Islet precursor cell (in vitro differentiated cells): Measurements from ENCODE around the gene DIP2C.
A peak's percentile ranks its signal among the peaks of the same experiment; 100 is the strongest.
"Not testable (repeated sequence)": the region's sequence is repeated elsewhere in the genome, so short reads cannot be mapped to it uniquely, and the experiment has no call there.

Experiments
- DNase-seq: peaks from one replicate; pipeline ENCODE4 v3.0.0-alpha.2; 2018

The DIP2C gene

DNA sequence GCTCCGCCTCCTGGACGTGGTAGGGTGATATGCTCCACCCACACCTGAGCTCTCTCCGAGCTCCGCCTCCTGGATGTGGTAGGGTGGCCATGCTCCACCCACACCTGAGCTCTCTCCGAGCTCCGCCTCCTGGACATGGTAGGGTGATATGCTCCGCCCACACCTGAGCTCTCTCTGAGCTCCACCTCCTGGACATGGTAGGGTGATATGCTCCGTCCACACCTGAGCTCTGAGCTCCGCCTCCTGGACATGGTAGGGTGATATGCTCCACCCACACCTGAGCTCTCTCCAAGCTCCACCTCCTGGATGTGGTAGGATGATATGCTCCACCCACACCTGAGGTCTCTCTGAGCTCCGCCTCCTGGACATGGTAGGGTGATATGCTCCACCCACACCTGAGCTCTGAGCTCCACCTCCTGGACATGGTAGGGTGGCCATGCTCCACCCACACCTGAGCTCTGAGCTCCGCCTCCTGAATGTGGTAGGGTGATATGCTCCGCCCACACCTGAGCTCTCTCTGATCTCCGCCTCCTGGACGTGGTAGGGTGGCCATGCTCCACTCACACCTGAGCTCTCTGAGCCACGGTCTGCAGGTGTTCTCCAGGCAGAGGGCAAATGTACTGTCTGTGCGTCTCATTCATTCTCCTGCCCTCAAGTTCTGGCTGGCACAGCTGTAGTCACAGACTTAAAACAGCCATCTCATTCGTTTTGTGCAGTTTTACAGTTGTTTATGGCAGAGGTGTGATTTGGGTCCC, 252.4 kb downstream of the DIP2C start:
- no peak for DNase-seq

DNA sequence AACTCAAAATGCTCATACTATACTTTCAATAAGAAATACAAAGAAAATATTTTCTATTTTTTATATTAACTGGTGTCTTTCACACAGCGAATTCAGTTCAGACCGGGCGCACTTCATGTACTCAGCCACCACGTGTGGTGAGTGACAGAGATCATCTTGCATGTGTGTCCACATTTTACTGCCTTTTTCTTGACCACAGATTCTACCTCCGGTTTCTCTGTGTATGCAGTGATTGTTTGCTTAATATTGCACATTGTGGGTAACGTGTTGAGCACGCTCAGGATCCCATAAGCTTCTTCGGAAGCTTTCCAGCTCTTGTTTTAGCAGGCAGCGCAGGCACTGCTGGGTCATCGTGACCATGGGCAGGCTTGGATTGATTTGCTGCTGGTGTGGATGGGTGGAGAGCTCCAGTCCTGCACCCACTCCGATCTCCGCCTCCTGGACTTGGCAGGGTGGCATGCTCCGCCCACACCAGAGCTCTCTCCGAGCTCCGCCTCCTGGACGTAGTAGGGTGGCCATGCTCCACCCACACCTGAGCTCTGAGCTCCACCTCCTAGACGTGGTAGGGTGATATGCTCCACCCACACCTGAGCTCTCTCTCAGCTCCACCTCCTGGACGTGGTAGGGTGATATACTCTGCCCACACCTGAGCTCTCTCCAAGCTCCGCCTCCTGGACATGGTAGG, 253.3 kb downstream of the DIP2C start:
- DNase-seq = no peak

DNA sequence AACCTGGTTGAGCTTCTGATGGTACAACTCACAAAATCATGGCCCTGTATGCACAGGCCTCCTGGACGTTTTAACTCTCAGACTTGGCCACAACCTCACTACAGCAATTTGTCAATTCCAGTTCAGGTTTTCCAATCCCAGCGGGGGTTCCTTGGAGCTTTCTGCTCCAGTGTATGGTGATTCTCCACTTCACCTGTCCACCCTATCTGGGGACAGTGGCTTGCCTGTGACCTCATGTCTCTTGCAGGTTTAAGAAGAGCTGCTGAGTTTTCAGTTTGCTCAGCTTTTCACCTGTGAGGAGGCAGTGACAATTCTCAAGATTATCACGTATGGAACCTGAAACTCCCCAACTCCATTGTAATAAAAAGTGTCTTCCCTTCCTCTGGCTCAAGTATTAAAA, 254.1 kb downstream of the DIP2C start:
- no peak for DNase-seq

DNA sequence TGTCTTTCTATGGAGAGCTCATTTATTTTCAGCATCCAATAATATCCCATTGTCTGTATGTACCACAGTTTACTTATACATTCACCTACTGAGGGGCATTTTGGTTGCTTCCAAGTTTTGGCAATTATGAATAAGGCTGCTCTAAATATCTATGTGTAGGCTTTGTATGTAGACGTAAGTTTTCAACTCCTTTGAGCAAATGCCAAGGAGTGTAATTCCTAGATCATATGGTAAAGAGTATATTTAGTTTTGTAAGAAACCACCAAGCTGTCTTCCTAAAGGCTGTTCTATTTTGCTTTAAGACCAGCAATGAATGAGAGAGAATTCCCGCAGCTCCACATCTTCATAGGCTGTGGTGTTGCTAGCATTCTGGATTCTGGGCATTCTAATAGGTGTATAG, 259.8 kb downstream of the DIP2C start:
- no peak for DNase-seq

DNA sequence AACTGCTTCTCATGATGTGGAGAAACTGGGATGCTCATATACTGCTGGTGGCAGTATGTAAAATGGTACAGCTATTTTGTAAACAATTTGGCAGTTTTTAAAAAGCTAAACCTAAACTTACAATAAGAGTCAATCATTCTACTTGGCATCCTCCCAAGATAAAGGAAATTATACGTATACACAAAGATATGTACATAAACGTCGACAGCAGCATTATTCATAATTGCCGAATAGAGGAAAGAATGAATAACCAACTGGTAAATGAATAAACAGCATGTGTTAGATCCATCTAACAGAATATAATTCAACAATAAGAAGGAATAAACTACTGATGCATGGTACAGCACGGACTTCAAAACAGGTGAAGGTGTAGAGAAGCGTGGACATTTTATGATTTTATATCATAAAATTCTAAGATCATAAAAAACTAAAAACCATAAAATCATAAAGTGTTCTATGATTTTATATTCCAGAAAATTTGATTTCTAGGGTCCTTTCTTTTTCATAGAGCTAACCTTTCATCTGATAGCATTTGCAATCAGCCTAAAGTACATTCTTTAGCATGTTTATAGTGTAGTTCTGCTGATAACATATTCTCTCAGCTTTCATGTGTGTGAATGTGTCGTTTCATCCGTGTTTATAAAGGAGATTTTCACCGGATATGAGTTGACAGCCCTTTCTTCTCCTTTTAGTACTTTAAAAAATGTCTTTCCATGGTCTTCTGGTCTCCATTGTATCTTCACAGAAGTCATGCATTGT, 261.5 kb downstream of the DIP2C start:
- no peak for DNase-seq

DNA sequence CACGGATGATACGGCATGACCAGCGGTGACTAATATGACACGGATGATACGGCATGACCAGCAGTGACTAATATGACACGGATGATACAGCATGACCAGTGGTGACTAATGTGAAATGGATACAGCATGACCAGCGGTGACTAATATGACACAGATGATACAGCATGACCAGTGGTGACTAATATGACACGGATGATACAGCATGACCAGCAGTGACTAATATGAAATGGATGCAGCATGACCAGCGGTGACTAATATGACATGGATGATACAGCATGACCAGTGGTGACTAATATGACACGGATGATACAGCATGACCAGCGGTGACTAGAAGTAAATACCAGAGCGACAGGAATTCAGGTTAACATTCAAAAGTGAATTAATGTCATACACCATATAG, 264.1 kb downstream of the DIP2C start:
- not testable (repeated sequence) for DNase-seq

DNA sequence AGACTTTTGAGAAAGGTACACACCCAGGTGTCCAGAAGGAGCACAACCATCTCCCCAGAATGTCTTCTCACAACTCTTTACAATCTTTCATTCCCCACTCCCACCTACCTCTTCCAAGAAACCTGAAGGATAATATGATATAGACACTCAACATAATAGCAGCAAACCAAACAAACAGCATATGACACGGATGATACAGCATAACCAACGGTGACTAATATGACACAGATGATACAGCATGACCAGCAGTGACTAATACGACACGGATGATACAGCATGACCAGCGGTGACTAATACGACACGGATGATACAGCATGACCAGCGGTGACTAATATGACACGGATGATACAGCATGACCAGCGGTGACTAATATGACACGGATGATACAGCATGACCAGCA, 264.7 kb downstream of the DIP2C start:
- not testable (repeated sequence) for DNase-seq

DNA sequence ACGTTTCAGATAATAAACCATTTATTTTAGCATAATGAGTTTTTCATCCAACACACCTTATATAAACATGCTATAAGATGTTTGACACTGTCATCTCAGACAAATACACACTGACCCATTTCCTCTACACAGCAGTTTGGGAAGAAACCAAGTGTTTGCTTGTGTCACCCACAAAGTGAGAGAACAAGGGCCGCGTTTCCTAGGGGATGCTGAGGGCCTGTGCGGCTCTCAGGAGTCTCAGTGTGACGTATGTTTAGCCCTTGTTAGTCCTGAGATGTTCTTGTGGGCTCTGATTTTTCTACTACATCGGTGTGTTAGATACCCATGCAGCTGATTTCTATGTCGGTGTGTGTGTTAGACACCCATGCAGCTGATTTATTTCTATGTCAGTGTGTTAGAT, 266.3 kb downstream of the DIP2C start:
- DNase-seq = no peak

DNA sequence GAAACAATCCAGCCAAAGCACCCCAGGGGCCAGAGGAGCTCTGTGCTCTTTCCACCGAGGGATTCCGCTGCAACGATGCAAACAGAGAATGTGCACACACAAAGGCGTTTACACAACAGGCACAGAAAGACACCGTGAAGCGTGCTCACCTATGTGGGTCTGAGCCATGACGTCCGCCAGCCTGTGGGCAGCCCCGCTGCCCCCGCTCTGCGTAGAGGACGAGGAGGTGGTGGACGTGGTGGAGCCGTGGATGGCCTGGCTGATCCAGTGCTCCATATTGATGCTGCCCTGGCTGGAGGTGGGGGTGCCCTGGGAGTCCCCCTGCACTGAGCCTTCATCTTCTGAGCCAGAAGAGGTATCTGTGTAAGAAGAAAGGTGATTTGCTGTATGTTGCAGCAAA, 266.8 kb downstream of the DIP2C start:
- DNase-seq = no peak

DNA sequence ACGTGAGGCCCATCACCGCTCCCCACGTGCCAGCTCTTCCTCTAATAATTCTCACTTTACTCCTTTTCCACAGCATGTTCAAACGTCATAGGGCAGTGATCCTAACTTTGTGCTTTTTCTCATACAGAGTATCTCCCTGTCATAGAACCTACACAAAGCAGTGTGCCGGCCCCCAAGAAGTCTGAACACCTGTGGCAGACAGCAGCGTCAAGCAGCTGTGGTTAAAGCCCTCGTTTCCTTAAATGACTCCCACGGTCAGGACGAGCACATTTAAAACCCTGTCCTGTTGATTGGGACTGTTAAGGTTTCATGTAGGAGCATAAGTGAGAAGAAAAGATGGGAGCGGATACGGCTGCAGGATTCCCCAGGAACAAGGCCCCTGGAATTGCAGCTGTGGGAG, 267.2 kb downstream of the DIP2C start:
- no peak for DNase-seq

DNA sequence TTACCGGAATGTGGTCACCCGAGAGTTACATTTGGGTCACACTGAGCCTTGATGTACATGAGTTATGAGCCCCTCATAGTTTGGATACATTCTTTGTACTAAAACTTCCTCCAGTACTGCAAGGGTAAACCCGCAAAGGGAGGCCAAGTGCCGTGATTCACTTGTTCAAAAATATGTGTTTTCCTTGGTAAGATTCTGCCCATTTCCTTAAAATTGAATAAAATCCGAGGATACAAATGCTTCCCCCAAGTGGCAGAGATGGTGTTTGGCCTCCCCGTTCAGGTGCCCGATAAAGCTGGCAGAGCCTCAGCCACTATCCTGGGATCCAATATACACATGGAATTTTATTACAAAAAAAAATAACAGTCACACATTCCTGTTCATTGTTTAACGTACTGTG, 268.3 kb downstream of the DIP2C start:
- no peak for DNase-seq

DNA sequence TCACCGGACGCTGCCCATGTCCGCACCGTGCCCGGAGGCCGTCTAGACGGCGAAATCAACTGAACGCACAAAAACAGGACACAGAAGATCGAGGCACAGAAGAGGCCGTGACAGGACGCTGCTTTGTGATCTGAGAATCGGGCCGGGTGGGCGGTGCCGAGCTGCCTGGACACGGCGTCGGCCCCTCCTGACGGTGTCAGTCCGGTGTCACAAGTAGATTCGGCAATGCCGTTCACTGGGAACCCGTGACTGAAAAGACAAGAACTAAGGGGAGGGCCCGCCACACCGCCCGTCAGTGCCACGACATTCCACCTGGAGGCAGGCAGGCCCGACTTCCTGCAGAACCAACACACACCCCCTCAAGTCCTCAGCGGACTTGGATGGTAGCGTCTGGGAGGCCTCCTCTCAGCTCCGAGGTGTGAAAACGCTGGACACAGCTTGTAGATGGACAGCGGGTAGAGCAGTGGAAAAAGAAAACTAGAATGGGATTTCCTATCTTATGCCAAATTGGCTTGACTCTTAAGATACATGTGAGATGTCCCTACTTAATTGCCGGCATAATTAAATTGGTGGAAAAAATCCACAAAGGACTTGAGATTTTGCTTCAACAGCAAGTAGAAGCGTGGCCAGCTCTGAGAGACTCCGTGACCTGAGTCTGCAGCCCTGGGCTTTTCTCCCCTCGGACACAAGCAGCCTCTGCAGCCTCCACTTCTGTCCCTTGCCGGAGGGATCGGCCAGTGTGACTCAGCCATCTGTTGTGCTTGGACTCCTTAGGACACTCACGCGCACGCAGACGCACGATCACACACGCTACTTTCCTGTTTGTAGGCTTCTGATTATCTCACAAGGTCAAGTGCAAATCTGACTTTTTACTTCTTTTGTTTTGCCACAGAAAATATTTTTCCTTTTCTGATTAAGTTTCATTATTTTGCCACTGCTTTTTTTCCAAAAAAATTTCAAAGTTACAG, 269.0 kb downstream of the DIP2C start:
- no peak for DNase-seq

DNA sequence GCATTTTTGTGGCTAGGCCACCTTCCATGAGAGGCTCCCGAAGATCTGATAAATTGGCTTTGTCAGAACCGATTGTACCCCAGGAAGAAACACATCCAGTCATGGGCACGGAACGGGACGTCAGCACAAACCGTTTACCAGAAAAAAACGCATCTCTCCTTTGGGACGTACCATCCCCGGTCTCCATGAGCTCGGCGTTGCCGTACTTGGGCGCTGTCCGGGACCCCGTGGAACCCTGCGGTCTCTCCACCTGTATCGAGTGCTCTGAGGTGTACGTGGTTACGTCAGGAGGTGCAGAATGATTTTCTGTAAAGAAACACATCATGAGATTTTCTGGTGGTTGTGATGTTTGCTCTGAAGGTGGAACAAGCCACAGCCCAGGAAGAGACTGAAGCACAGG, 270.6 kb downstream of the DIP2C start:
- DNase-seq = no peak

DNA sequence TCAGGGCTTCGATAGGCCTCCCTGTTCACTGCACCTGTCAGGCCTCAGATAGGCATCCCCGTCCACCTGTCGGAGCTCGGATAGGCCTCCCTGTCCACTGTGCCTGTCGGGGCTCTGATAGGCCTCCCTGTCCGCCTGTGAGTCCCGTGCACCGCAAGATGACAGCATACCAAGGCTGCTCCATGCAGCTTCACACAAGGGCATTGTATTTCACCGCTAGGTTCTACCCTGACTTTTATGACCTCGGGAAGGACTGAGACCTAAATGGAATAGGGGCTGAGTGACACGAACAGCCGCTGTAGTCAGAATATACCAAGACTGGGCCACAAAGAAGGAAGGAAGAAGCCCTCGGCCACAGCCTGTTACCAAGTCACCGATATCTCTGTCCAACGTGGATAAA, 271.2 kb downstream of the DIP2C start:
- no peak for DNase-seq

DNA sequence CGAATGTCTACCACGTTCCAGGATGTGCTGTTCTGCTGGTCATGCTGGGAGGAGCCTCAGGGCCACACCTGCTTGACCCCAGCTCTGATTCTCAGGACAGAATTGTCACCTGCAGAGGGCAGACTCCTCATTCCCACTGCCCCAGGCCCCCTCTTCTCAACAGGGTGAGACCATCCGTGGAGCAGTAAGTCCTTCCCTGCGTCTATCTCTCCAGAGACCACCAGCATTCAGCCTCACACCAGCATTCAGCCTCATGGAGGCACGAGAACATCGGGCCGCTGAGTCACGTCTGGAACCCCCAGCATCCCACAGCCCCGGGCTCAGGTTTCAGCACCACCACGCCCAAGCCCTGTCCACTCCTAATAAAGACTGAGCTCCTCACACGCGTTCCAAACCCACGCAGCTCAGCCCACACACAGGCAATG, 273.4 kb downstream of the DIP2C start:
- DNase-seq = no peak

DNA sequence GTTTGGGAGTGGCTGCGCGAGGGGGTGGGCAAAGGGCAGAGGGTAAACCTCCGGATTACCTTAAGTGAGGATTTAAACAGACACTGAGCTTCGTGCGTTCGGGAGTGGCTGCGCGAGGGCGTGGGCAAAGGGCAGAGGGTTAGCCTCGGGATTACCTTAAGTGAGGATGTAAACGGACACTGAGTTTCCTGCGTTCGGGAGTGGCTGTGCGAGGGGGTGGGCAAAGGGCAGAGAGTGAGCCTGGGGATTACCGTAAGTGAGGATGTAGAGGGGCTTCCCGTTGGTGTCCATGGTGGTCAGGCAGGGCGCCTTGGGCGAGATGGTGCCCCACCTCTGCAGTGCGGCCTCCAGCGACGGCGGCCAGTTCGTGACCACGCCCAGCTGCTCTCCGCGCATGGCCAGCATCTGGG, 275.8 kb downstream of the DIP2C start:
- no peak for DNase-seq

DNA sequence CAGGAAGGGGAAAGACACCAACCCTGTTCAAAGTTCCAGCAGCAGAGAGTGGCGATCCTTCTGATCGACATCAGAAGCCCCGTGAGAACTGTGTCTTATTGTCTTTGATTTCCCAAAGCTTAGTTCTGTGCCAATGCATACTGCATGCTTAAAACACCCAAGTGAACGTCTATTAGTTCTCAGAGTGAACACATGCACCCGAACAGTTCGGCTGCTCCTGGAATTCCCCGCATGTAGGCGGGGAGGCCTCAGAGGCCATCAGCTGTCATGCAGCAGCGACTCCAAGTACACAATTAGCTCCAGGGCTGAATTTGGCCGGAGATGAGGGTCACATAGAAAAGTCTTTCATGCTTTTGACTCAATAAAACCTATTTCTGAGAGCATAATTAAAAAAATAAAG, 277.4 kb downstream of the DIP2C start:
- no peak for DNase-seq

DNA sequence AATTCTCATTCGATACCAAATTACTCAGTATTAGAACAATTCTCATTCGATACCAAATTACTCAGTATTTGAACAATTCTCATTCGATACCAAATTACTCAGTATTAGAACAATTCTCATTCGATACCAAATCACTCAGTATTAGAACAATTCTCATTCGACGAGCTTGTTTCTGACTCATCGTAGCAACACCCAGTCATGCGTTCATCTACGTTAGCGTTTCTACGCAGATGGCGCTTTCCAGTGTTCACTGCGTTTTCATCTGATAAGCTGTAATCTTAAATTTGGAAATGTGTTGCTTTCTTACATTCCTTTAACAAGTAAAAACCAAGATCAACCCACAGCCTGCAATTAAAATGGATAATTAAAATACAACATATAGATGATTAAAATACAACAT, 277.9 kb downstream of the DIP2C start:
- no peak for DNase-seq

DNA sequence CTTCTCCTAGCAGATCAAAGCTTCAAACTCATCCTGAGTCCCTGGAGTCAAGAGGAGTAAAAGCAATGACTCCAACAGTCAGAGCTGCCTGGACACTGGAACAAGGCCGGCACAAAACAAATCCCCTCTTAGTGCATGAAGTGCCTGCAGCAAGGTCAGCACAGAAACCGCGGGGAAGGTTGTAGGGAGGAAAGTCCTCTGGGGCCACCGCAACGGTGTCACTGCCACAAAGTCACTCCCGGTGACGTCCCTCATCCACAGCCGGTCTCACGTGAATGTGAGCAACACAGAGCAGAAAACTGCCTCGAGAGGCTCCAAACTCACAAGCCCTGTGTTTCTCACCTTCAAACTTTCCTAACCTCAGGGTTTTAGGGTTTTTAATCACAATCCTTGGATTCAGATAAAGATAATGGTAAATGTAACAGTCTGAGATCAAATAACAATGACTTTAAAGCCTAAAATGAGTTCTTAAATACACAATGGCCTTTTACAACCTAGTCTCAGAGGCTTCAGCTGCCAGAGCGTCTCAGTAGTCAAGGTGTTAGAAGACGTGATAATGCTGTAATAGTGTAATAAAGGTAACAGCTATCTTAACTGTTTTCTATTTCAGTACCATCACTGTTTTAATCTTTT, 279.9 kb downstream of the DIP2C start:
- DNase-seq = peak; percentile 51

DNA sequence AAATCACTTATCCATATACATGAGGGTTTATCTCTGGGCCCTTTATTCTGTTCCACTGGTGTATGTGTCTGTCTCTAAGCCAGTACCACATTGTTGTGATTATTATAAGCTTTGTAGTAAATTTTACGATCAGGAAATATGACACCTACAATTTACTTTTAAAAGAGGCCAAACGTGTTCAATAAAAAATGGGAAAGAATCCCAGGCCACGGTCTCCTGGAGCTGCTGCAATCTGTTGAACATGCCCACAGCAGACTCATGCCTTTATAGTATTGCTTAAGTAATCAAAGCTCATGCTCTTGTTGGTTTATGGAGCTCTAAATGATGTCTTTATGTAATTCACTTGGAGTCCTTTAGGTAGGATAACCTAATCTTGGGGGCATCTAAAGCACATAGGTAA, 281.2 kb downstream of the DIP2C start:
- no peak for DNase-seq

DNA sequence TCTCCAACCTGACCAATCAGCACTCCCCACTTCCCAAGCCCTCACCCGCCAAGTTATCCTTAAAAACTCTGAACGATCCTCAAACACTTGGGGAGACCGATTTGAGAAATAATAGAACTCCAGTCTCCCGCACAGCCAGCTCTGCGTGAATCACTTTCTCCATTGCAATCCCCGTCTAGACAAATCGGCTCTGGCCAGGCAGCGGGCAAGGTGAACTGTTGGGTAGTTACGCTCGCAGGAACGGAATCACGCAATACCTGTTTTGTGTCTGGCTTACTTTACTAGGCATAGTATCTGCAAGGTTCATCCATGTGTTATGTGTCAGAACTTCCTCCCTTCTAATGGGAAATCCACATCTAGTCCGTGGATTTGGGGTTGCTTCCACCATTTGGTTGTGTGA, 282.5 kb downstream of the DIP2C start:
- DNase-seq = peak; percentile 79

DNA sequence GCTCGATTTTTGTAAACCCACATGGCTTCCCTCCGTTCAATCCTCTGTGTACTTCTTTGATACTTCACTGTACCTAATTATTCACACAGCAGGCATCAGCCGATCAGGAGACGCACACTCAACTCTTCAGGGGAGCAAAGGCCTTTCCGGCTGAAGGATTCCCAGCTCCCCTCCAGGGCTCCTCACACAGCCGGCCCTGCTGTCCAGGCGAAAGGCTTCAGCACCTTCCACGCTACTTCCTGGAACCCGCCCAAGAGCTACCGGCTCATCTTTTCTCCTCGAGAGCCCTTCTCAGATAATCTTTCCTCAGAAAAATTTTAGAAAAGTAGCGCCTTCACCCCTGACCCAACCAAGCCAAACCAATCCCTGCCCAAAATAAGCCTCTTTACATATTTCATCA, 283.8 kb downstream of the DIP2C start:
- no peak for DNase-seq
